Prostate gland (tissue), 2 donors: ENCODE data around the gene TBX2. TPM values are rescaled to one million over a fixed set of nuclear protein-coding genes. Genes with fewer than 3 reads are reported as not detected.

ENCODE experiments used
- DNase-seq: peaks from one replicate; pipeline ENCODE4 v3.0.0-alpha.2; 2019; ENCODE audit warnings: low spot score
- H3K27ac ChIP-seq, 2 donors: fragments of 200-600 bp; sonication (generic); 2 replicates each; pipeline ENCODE4 v1.5.1; 2017 to 2019
- H3K27me3 ChIP-seq: fragments of 200-600 bp; sonication (generic); replicated peaks from 2 replicates; pipeline ENCODE4 v1.5.1; 2019; ENCODE audit not compliant: insufficient read depth
- H3K36me3 ChIP-seq, 2 donors: fragments of 200-600 bp; sonication (generic); 1 replicate in 1 of 2; 2 replicates in 1 of 2; pipeline versions ENCODE4 v1.5.1 to v1.8.1; 2017 to 2019
- H3K4me1 ChIP-seq: fragments of 200-600 bp; sonication (generic); replicated peaks from 2 replicates; pipeline ENCODE4 v1.5.1; 2019
- H3K4me3 ChIP-seq, 2 donors: fragments of 200-600 bp; sonication (generic); 2 replicates each; pipeline ENCODE4 v1.5.1; 2017 to 2019
- H3K9me3 ChIP-seq: fragments of 200-600 bp; sonication (generic); 2 replicates; pipeline ENCODE4 v1.5.1; 2017
- CTCF ChIP-seq, 4 experiments: fragments of 200-600 bp in 2 of 4; fragments of 450-650 bp in 2 of 4; sonication (generic) in 2 of 4; IDR thresholded peaks; 1 replicate in 3 of 4; 2 replicates in 1 of 4; pipeline ENCODE4 v1.5.1; 2016 to 2019; ENCODE audit warnings: antibody characterized with exemption in 4 of 4, mild to moderate bottlenecking in 2 of 4, moderate library complexity in 2 of 4
- POLR2A ChIP-seq: fragments of 450-650 bp; IDR thresholded peaks from one replicate; pipeline ENCODE4 v1.6.1; 2016; ENCODE audit warnings: antibody characterized with exemption, mild to moderate bottlenecking
- POLR2AphosphoS5 ChIP-seq: sonication (generic); formaldehyde crosslinking; IDR thresholded peaks from one replicate; pipeline ENCODE4 v1.6.1; 2017; ENCODE audit warnings: antibody characterized with exemption
- WGBS: methylation state at CpG from one replicate; pipeline ENCODE4 v1.1.5; 2018; 5-methylcytosine and 5-hydroxymethylcytosine counted together
- intact Hi-C: fragments of 100-400 bp; cut with DNase I; formaldehyde crosslinking; loops from one replicate; pipeline ENCODE4 v1.14.2; 2022
- total RNA-seq, 2 donors: library from RNA; depleted of rRNA; stranded (reverse); fragments of >200 nt; gene quantifications; one replicate each; pipeline ENCODE4 v1.1.0, GENCODE V29; 2016

TBX2 gene
- total RNA-seq, 2 donors from 2014 or later = 9.2 to 34.1 TPM

GRCh38 chr17:61366076-61366714 is 33.4 kb upstream of the TBX2 start:
- Histone ChIP-seq H3K9me3 (no peaks in the 10 kb centered on the region), H3K27me3 (no peaks in the 10 kb centered on the region), H3K4me3 (no peak overlapping the region), H3K27ac (no peak overlapping the region), H3K4me1 (no peaks in the 10 kb centered on the region), H3K36me3 (no peaks in the 10 kb centered on the region)
- no peak for TF ChIP-seq POLR2AphosphoS5
- TF ChIP-seq CTCF (IDR thresholded peaks at IDR 0.05) = no peak
- no peak for TF ChIP-seq POLR2A
- 93% methylated on average over 8 of the region's 8 CpGs for WGBS
- intact Hi-C loops = no loop called here
- DNase-seq = no peak

- no peak overlapping the region for H3K4me3 ChIP-seq
Measured at GRCh38 chr17:61366715-61367413, 32.8 kb upstream of the TBX2 start.

GRCh38 chr17:61368049-61368831 is 31.4 kb upstream of the TBX2 start:
- TF ChIP-seq POLR2AphosphoS5 = no peak
- no peak for TF ChIP-seq POLR2A
- TF ChIP-seq CTCF (IDR thresholded peaks at IDR 0.05) = no peak
- Histone ChIP-seq H3K27me3 (no peaks in the 10 kb centered on the region), H3K27ac (no peak overlapping the region), H3K4me1 (no peaks in the 10 kb centered on the region), H3K4me3 (no peak overlapping the region), H3K9me3 (no peaks in the 10 kb centered on the region), H3K36me3 (no peaks in the 10 kb centered on the region)
- intact Hi-C loops = no loop called here
- 96% methylated on average over 27 of the region's 27 CpGs for WGBS
- DNase-seq = no peak

More at GRCh38 chr17:61366715-61367413, 32.8 kb upstream of the TBX2 start:
- intact Hi-C loops = no loop called here
- no peak overlapping the region for H3K27ac ChIP-seq
- DNase-seq = no peak
- TF ChIP-seq POLR2AphosphoS5 = no peak
- no peak for TF ChIP-seq POLR2A
- TF ChIP-seq CTCF (IDR thresholded peaks at IDR 0.05) = no peak
- no peaks in the 10 kb centered on the region for H3K9me3 ChIP-seq
- no peaks in the 10 kb centered on the region for H3K4me1 ChIP-seq
- 66% methylated on average over 19 of the region's 19 CpGs for WGBS
- no peaks in the 10 kb centered on the region for H3K36me3 ChIP-seq
- no peaks in the 10 kb centered on the region for H3K27me3 ChIP-seq

- intact Hi-C loops = no loop called here
- WGBS = 97% methylated on average over 7 of the region's 7 CpGs
- H3K36me3 ChIP-seq = no peaks in the 10 kb centered on the region
- H3K27me3 ChIP-seq = no peaks in the 10 kb centered on the region
- H3K27ac ChIP-seq = no peak overlapping the region
- DNase-seq = no peak
- H3K4me3 ChIP-seq = no peak overlapping the region
- TF ChIP-seq CTCF (IDR thresholded peaks at IDR 0.05) = no peak
- H3K9me3 ChIP-seq = no peaks in the 10 kb centered on the region
- H3K4me1 ChIP-seq = no peaks in the 10 kb centered on the region
Measured at GRCh38 chr17:61368832-61369450, 30.7 kb upstream of the TBX2 start.
